ENCODE measurements around the gene ATAD3C. TPM values are rescaled to one million over a fixed set of nuclear protein-coding genes. Genes with fewer than 3 reads are reported as not detected.

Gene ATAD3C
- total and polyA plus RNA-seq, 7 donors = under 0.01 to 1.5 (median 0.45) TPM; not detected in 1

DNA sequence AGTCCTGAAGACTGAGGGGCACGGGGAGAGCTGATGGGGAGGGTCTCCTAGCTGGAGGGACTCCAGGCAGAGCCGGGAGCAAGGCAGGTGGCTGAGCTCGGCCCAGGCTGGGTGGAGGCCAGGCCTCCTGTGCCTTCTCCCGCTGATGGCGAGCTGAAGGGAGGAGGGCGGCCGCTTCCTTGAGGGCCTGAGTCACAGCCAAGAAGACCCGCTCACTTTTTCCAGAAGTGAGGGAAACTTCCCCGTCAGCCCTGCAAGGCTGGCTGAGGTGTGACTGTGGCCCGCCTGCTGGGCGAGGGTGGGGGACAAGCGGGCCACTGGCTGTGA, 15.7 kb upstream of the ATAD3C start:
- Histone ChIP-seq H3K27me3 (no peaks in the 10 kb centered on the region), H3K4me1 (peaks cover 0 to 97% (median 96%) of the 10 kb centered on the region in 4 donors), H3K9me3 (no peaks in the 10 kb centered on the region), H3K27ac (peak overlapping the region; percentile 93 to 99 (median 96)), H3K36me3 (peaks cover 0 to 5% (median 0%) of the 10 kb centered on the region in 4 donors), H3K4me3 (peak overlapping the region; percentile 13 to 78 (median 64))
- intact Hi-C loops (cut with DNase I) = no loop called here
- TF ChIP-seq CTCF (IDR thresholded peaks at IDR 0.05) (no peak), POLR2AphosphoS5 (IDR thresholded peaks at IDR 0.05) (peak in 1 of 4 donors; percentile 15), EP300 (IDR thresholded peaks at IDR 0.05) (no peak), POLR2A (IDR thresholded peaks at IDR 0.05) (no peak)
- WGBS, 2 donors = 19 to 40% methylated on average over 12 of the region's 12 CpGs
- no peak for DNase-seq

DNA sequence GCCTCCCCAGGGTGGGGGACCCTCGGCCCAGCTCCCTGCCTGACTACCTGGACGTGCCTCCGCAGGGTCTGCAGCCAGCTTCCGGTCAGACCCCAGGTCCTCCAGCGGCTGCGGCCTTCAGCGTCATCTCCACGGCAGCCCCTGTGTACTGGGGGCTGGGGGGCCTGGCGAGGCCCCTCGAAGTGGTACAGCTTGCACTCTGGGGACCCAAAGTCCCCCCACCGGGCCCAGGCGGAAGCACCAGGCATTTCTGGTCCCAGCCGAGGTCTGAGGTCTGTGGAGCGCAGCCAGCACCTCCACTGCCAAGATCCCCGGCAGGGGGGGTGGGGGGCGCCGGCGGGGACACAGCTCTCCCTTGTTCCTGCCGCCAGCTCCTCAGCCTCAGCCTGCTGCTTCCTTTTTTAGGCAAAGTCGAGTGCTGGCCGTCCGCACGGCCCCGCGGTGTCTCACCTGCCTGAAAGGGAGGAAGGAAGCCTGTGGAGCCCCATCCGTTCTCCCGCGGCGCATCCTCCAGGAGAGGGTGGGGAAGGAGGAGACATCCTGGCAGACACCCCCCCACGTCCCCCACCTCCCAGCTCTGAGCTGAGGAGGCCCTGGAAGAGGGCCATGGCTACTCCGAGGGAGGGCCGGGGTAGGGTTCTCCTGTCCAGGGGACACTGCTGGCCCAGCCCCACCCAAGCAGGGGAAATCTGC, 15.2 kb upstream of the ATAD3C start:
- H3K4me3 ChIP-seq = peak overlapping the region; percentile 36 to 78 (median 64)
- intact Hi-C loops (cut with DNase I) = no loop called here
- no peaks in the 10 kb centered on the region for H3K9me3 ChIP-seq
- 27 to 69% methylated on average over 32 of the region's 32 CpGs for WGBS, 2 donors
- H3K27me3 ChIP-seq = no peaks in the 10 kb centered on the region
- peaks cover 0 to 93% (median 91%) of the 10 kb centered on the region in 4 donors for H3K4me1 ChIP-seq
- H3K36me3 ChIP-seq = peaks cover 0 to 10% (median 0%) of the 10 kb centered on the region in 4 donors
- peak; percentile 92 for DNase-seq
- H3K27ac ChIP-seq = peak overlapping the region; percentile 93 to 99 (median 96)
- TF ChIP-seq EP300 (IDR thresholded peaks at IDR 0.05) = peak in 1 of 4 donors; percentile 27
- TF ChIP-seq POLR2A (IDR thresholded peaks at IDR 0.05) = no peak
- peak in 2 of 4 donors; percentile 38 to 52 for TF ChIP-seq POLR2AphosphoS5 (IDR thresholded peaks at IDR 0.05)
- peak in 1 of 4 experiments; percentile 11 for TF ChIP-seq CTCF (IDR thresholded peaks at IDR 0.05)

- peak overlapping the region; percentile 93 to 99 (median 96) for H3K27ac ChIP-seq
- WGBS, 2 donors = 64 to 90% methylated on average over 4 of the region's 4 CpGs
- H3K9me3 ChIP-seq = no peaks in the 10 kb centered on the region
- no peaks in the 10 kb centered on the region for H3K27me3 ChIP-seq
- DNase-seq = no peak
- TF ChIP-seq CTCF (IDR thresholded peaks at IDR 0.05) = no peak
- TF ChIP-seq POLR2AphosphoS5 (IDR thresholded peaks at IDR 0.05) = no peak
- TF ChIP-seq EP300 (IDR thresholded peaks at IDR 0.05) = no peak
- no peak for TF ChIP-seq POLR2A (IDR thresholded peaks at IDR 0.05)
- intact Hi-C loops (cut with DNase I) = no loop called here
- peak overlapping the region; percentile 36 to 78 (median 64) for H3K4me3 ChIP-seq
- H3K4me1 ChIP-seq = peaks cover 0 to 88% (median 86%) of the 10 kb centered on the region in 4 donors
- peaks cover 0 to 10% (median 0%) of the 10 kb centered on the region in 4 donors for H3K36me3 ChIP-seq
Measured at GRCh38 chr1:1434824-1435105, 14.7 kb upstream of the ATAD3C start.

DNA sequence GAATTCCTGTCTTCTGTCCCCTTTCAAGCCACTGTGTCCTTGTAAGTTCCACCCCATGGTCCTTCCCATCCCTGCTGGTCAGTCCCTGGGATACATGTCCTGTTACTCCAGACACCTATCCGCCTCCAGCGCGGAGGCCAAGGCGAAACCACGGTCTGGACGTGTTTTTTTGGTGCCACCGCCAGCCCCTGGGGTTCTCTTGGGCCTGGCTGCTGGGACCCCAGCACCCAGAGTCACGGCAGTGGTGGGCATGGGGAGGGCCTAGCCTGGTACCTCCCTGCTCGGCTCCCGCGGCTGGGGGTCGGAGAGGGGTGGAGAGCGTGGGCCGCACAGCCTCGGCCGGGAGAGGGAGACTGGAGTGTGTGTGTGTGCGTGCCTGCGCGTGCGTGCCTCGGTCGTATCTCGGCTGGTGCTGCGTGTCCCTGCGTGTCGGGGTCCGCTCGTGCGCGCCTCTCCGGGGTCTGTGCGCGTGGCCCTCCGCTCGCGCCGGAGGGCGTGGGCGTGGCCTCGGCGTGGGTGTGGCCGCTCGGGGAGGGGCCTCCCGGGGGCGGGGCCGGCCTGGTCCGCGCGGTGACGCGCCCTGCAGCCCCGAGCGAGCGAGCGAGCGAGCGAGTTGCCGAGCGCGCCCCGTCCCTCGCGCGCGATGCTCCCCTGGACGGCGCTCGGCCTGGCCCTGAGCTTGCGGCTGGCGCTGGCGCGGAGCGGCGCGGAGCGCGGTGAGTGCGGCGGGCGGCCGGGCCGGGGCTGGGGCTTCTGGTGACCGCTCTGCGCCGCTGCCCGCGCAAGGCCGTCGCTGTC, 14.2 kb upstream of the ATAD3C start, which contains the start of gene VWA1:
Gene VWA1 (plus strand): TSS at position 585 of the 798 bp plus-strand sequence. CDS start 59 bp downstream, at position 644.
- Histone ChIP-seq H3K4me1 (peaks cover 0 to 86% (median 82%) of the 10 kb centered on the region in 4 donors), H3K27me3 (no peaks in the 10 kb centered on the region), H3K36me3 (peaks cover 0 to 10% (median 0%) of the 10 kb centered on the region in 4 donors), H3K4me3 (peak within 1 kb of the TSS; percentile 52 to 78 (median 64)), H3K9me3 (no peaks in the 10 kb centered on the region), H3K27ac (peak within 1 kb of the TSS; percentile 93 to 99 (median 96))
- TF ChIP-seq CTCF (IDR thresholded peaks at IDR 0.05) = no peak
- TF ChIP-seq POLR2AphosphoS5 (IDR thresholded peaks at IDR 0.05) = peak; percentile 73 to 91 (median 82)
- TF ChIP-seq EP300 (IDR thresholded peaks at IDR 0.05) = no peak
- peak; percentile 22 to 34 for TF ChIP-seq POLR2A (IDR thresholded peaks at IDR 0.05)
- WGBS, 2 donors = 8 to 9% methylated on average over 89 of the region's 89 CpGs
- peak; percentile 88 for DNase-seq
- intact Hi-C loops (cut with DNase I) = no loop called here

Measured in sigmoid colon (tissue), 7 donors.